NOMO-1 treated with dmso at 0.1 percent for 144 hours (cell line): ENCODE results near the gene SLC25A43.
"Not testable (repeated sequence)": the region's sequence is repeated elsewhere in the genome, so short reads cannot be mapped to it uniquely, and the experiment has no call there.

Experiments
- DNase-seq: peaks from one replicate; lab custom pipeline; 2025; ENCODE audit not compliant: unreplicated experiment; lab: John Stamatoyannopoulos, UW

The SLC25A43 gene

DNA sequence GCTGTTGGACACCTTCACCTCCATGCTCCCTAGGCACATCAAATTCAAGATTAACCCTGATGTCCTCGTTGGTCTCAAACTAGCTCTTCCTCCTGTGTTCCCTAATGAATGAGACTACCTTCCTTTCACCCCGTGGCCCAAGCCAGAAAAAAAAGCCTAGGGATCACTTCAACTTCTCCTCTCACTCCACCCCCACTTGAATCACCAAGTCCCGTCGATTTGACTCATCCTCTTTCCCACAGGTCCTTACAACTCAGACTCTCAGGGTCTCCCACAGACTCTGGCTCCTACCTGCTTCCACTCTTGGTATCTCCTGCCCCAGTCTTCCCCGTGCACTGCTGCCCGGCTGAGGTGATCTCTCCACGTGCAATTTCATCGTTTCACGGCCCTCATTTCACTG is 8.5 kb downstream of the SLC25A43 start:
- no peak for DNase-seq

DNA sequence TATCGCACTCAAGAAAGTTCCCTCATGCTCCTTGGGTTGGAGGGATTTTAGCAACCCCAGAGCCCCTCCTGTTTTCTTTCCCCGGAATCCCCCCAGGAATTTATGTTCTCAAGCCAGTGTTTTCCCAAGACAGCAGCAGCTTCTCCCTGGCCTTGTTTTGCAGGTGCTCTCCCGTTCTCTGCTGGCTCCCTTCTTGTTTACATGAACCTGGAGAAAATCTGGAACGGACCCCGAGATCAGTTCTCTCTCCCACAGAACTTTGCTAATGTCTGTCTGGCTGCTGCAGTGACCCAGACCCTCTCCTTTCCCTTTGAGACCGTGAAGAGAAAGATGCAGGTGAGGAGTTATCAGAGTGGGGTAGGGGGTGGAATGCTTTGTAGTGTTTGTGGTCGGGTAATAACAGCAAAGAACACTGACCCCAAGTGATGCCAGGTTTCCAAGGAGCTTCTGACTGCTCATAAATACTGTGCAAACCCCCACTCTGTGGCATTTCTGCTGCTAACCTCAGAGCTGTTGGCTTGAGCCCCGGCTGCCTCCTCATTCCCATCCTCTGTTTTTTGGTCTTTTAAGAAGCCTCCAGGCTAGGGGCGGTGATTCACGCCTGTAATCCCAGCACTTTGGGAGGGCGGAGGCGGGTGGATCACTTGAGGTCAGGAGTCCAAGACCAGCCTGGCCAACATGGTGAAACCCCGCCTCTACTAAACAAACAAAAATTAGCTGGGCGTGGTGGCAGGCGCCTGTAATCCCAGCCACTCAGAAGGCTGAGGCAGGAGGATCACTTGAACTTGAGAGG is 11.1 kb downstream of the SLC25A43 start:
- DNase-seq, result no peak

DNA sequence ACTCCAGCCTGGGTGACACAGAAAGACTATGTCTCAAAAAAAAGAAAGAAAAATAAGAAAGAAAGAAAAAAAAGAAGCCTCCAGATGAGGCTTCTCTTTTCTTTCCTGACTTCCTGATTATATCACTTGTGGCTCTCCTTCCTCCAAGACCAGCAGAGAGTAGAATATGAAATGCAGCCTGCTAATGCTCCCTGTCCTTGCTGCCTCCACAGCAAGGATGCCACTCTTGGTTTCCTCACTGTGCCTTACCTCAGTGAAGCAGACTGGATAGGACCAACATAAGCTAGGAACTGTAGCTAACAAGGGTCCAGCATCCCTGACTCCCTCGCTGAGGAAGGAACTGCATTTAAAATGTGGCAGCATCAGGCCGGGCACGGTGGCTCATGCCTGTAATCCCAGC is 11.7 kb downstream of the SLC25A43 start:
- no peak for DNase-seq

DNA sequence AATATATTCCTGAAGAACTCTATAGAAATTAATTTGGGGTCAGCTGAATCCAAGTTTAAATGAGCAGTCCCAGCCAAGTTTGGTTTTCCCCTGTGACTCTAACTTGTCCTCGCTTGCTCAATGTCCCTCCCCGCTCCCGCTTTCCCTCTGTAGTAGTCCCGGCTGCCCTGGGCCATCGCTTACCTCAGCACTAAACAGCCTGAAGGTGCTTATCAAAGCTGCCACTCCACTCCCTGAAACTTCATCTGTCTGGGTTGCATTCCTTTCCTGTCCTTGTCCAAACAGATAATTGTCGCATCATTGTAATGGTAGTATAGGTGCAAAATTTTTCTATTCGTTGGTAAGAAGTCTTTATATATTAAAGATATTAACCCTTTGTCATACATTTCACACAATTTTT is 12.8 kb downstream of the SLC25A43 start:
- no peak for DNase-seq

DNA sequence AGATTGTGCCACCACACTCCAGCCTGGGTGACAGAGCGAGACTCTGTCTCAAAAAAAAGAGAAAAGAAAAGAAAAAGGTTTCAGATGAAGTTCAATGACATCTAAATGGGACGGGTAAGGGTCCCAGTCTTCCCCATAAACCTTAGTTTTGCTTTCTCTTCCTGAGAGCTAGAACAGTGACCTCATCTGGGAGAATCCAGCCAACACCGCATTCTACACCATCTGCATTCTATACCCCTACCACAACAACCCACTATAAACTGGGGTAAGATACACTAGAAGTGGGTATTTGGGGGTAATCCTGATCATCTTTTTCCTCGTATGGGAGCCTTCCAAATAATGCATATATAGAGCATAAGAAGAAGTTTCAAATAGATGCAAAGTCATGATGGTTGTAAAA is 18.2 kb downstream of the SLC25A43 start:
- DNase-seq, result no peak

DNA sequence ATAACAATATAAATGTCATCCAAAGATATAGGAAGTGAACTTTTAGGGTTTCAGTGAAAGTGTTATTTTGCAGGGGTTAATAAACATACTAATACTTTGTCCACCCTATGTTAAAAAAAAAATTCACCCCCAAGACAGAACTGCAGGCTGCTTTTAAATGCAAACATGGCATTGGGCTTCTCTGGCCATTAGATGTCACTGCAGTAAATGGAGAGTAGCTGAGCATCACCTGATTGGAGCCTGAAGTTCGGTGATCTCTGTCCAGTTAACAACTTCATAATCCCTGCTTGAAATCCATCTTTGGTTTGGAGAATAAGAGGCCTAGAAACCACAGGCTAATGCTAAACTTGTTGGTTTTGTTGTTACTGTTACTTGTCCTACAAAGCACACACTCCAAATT is 18.7 kb downstream of the SLC25A43 start:
- no peak for DNase-seq

DNA sequence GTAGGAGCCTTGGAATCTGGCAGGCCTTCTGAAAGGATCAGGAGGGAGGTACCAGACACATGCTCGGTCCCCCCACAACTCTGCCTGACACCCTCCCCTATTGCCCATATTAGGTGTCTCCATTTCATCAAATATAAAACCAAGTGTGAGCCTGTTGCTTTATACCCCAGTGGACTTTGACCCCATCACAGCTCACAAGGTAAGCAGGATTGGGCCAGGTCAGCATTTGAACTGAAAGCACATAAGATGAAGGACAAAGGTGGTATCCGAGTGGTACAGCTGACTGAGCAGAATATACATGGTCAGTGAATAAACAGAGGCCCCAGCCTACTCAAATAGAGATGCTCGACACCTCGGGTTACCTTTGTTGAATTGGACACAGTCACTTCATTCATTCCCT is 20.0 kb downstream of the SLC25A43 start:
- DNase-seq, result no peak

DNA sequence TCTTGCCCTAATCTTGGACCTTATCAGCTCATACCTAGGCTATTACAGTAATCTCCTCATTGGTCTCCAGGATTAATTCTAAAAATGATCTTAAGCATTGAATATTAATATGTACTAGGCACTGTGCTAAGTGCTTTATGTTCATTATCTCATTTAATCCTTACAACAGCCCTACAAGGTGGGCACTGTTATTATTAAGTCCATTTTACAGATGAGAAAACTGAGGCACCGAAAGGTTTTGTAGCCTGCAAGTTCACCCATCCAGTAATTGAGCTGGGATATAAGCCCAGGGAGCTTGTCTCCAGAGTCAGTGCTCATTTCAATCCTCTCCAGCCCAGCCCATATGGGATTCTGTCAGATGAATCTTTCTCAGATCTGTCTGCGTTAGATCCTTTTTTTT is 20.8 kb downstream of the SLC25A43 start:
- DNase-seq, result no peak

DNA sequence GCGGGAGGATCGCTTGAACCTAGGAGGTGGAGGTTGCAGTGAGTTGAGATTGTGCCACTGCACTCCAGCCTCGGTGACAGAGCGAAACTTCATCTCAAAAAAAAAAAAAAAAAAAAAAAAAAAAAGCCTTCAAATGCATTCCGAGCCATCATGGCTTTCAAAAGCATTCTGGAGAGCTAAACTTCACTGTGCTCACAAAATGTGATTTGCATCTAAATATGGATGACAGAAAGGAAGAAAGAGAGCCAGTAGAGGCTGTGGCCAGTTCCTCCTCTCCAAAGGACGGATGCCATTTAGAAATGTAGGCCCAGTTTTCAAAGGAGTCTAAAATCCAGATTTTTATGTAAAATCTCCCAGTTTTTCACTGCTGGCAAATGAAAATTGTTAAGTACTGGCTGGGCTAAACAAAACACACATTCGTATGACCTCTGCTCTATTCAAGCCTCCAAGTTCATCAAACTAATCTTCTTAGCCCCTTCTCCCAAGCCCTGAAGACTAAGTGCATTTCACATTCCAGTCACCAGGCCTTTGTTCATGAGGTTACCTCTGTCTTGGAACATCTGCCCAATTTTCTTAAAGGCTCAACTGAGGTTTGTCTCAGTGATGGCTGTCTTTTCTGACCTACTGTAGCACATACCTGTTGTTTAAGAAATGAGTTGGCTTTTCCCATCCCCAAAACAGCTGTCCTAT is 22.0 kb downstream of the SLC25A43 start:
- no peak for DNase-seq

DNA sequence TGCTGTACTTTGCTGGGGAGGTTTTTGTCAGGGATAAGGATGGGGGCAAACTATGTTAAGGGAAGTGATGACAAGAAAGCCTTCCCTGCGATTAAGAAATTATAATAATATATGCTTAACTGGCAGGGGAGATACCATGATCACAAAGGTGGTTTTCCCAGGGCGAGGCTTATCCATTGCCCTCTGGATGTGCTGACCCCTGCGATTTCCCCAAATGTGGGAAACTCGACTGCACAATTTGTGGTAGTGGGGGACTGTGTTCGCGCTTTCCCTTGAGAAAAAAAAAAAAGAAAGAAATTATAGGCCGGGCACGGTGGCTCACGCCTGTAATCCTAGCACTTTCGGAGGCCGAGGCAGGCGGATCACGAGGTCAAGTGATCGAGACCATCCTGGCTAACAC is 24.5 kb downstream of the SLC25A43 start:
- no peak for DNase-seq

DNA sequence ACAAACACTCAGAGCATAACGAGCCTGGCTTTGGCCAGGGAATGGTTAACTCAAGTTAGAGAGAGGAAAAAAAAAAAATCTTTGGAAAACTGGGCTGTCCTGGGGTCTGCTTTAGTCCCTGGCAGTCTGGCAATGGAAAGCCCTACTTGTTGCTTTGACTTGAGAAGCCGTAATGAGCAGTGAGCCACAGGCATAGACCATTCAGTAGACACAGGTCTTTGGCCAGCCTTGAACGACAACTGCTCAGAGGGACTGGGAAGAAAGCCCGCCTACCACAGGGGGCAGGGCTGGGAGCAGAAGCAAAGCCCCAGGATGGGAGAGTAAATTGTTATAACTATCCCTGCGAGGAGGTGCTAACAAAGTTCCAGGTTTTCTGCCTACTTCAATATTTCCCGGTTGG is 25.9 kb downstream of the SLC25A43 start:
- DNase-seq, result no peak

DNA sequence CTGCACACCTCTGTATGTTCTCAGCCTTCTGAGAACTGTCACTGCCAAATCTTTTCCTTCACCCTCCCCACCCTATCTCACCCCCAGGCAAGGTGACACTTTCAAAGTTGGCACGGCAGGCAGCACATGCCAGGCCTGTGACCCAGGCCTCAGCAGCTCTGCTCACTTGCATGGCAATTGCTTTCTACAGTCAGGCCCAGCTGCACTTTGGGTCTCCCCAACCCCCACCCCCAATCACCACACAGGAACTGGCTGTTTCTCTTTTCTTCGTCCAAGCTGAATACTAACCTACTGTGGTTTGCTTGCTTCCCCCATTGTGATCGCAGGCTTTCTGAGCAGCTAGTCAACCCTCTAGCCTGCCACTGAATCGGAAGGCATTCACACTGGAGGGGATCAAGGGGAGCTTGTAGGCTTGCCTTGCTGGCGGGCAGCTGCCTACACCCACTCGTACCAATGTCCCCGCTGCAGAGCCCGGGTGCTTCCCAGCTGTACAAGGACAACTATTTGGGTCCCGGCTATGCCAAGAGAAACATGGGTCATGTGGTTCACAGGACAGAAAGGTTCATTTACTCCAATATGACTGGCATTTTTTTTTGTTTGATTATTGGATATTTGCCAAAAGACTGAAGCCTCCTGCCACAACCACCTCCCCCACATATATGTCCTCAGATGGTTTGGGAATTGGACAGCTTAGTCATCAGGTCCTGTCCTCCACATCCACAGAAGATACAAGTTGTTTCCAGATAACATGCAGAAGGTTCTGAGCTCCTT is 28.1 kb downstream of the SLC25A43 start:
- no peak for DNase-seq

DNA sequence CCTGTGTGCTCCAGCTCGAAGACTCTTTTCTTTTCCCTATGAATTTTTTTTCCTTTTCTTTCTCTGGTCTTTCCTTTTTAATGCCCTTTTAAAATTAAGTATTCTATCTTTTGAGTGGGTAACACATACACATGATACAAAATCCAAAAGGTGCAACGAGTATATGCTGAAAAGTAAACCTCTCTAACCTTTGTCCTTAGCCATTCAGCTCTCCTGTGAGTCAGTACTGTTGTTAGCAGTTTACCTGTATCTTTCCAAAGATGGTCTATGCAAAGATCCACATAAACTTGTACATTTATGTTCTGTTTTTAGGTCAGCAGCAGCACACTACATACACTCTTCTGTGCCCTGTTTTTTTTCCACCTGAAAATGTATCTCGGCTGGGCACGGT is 28.7 kb downstream of the SLC25A43 start:
- DNase-seq, result no peak

DNA sequence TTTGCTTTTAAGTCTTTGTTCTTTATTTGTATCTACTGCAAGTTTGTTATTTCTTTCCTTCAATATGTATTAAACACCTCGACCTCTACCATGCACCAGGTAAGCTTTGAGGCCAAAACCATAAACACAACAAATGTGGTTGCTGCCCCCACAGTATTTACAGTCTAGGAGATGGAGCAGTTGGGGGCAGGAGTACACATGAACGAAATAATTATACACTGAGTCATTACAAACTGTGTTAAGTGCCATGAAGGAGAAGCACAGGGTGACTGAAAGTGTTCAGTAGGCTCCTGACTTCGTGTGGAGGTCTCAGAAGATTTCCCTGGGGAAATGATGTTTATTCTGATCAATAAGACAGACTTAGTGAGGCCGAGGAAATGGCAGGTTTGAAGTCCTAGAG is 30.3 kb downstream of the SLC25A43 start:
- DNase-seq, result no peak

DNA sequence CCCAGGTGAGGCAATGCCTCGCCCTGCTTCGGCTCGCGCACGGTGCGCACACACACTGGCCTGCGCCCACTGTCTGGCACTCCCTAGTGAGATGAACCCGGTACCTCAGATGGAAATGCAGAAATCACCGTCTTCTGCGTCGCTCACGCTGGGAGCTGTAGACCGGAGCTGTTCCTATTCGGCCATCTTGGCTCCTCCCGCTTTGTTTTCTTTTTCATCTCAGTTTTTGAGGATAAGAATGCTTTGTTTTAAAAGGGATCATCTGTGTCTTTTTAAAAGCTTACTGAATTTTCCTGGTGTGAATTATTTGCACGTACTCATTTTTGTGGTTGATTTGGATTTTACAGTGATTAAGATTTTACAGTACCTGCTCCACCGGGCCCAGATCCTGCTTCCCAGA is 42.2 kb downstream of the SLC25A43 start:
- DNase-seq, result not testable (repeated sequence)

DNA sequence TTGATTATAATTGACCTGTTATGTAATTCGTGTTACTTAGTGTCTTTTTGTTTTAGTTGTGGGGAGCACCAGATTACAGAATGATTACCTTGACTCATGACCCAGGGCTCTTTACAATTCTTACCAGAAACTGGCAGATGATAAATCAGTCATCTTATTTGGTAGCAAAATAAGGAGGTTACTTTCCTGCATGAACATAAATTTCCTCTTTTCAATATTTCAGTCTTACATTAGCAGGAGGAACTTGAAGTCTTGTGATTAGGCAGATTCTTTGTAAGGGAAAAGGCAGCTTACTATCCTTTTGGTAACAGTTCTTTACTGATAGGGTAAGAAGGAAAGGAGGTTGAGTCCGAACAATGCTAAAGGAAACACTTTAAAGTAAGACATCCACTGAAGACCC is 43.1 kb downstream of the SLC25A43 start:
- DNase-seq, result no peak

DNA sequence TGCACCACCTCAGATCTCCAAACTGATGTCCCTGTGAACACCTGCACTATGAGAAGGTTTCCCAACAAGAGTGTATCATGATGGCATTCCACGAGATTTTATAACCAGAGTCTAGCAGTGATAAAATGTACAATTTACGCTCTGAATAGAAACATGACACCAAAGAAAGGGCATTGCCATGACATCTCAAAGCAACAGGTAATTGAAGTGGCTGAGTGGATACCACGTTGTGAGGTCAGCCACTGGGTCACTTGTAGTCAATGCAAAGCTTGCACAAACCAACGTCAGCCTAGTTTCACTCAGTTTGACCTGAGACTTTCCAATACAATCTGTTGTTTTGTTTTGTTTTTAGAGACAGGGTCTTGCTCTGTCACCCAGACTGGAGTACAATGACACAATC is 54.1 kb downstream of the SLC25A43 start:
- no peak for DNase-seq

DNA sequence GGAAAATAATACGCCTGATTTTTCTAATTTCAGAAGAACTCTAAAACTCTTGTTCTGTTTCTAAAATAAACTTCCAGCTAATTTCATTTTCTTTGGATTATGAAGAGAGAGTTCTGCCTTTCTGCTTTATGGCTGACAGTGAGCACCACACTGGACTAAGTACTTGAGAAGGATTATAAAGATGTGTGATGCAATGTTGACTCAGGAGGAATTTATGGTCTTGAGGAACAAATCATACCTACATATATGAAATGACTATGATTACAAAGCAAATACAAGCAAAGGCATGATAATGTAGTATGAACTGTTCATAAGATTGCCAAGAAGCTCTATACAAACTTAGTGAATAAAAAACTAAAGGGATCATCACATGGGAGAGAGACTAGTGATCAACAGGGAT is 56.1 kb downstream of the SLC25A43 start:
- no peak for DNase-seq

DNA sequence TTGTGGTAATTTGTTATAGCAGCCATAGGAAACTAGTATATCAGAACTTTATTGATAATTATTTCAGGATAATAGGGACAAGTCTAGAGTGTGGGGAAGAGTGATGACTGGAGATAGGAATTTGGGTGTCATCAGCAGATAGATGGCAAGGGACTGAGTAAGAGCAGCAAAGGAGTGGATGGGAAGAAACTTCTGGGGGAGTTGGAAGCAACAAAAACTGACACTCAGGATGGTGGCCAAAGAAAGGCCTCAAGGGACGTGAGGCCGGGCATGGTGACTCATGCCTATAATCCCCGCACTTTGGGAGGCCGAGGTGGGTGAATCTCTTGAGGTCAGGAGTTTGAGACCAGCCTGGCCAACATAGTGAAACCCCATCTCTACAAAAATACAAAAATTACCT is 60.0 kb downstream of the SLC25A43 start:
- no peak for DNase-seq

DNA sequence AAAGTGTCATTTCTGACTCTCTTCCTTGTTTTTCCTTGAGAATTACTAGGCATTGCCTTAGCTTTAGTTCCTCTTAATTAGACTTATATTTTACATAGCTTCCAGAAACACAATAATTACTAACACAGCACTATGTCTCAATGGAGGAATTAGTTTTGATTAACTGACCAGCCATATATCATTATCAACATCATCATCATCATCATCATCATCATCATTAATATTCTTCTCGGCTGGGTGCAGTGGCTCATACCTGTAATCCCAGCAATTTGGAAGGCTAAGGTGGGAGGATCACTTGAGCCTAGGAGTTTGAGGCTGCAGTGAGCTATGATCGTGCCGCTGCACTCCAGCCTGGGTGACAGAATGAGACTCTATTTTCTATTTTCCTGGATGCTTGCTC is 66.4 kb downstream of the SLC25A43 start:
- no peak for DNase-seq

DNA sequence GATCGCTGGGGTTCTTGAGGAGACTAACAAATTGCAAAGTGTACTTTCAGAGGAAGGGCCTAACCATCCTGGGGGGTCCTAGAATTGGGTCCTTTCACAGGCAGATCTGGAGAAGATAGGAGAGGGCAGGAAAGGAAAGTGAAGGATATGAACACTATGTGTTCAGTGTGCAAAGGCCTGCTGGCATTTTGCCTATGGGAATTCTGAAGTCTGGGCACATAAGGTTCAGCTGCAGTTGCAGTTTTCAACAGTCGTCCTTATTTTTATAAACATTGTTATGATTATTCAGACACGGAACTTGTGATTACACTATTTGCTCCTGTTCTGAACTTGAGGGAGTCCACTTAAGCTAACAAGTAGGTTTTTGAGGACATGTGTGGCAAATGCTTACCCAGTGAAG is 67.8 kb downstream of the SLC25A43 start:
- DNase-seq, result no peak

DNA sequence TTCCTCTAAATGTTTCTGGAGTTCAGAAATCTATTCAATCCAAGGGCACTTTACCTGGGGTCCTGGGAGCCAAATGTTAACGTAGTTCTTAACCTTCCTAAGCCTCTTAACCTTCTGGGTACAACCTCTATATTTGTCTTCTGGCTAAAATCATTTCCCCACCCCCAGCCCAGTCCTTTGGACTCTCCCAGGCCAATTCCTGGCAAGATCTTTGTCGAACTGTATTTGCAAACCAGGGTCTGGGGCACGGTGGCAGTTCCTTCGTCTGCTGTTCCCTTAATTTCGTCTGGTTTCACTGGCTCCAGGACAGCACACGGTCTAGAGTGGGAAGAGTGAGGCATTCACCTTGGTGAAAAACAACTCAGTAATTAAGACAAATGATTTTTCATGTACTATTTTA is 68.3 kb downstream of the SLC25A43 start:
- no peak for DNase-seq
